Measurements from ENCODE around the gene PMEL.
"Not testable (repeated sequence)": the region's sequence is repeated elsewhere in the genome, so short reads cannot be mapped to it uniquely, and the experiment has no call there.

The PMEL gene
- total RNA-seq, result 0.17 to 0.26 reads per million in 2 donors

- no peak for DNase-seq
These were observed at the start of gene PMEL for GRCh38 chr12:55965941-55966407. PMEL (minus strand) TSS chr12:55966042; CDS start chr12:55966011, 31 bp downstream.

DNA sequence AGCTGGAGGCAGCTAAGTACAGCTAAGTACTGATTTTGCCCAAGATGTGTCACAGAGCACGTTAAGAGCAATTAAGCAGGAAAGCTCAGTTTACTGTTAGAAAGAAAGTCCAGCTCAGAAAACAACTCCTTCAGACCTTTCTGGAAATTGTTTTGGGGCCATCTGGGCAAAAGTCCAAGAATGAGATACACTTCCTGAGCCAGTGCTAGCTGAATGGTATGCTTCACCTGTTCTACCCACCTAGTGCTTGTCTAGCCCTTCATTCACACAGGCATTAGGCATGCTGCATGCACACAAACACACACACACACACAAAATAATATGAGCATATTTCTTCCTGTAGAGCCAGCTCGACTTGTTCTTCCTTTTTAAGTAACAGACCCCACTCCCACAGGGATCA is 48.4 kb upstream of the PMEL start:
- DNase-seq, result no peak

DNA sequence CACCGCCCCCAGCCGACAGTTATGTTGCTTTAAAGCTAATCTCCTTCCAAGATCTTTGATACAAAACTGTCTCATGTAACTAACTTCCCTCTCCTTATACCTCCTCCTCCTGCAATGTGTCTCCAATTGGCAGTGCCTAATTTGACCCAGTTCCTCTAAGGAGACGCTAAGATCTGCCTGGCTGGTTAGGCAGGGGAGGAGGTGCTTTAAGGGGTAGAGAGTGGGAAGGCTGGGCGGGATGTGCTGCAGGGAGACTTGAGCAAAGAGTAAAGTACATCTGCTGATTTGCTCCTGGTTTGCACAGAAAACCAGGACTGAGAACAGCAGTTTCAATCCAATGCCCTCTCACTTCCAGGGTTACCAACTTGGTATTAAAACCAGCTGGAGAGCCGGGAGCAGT is 47.6 kb upstream of the PMEL start:
- DNase-seq, result no peak

DNA sequence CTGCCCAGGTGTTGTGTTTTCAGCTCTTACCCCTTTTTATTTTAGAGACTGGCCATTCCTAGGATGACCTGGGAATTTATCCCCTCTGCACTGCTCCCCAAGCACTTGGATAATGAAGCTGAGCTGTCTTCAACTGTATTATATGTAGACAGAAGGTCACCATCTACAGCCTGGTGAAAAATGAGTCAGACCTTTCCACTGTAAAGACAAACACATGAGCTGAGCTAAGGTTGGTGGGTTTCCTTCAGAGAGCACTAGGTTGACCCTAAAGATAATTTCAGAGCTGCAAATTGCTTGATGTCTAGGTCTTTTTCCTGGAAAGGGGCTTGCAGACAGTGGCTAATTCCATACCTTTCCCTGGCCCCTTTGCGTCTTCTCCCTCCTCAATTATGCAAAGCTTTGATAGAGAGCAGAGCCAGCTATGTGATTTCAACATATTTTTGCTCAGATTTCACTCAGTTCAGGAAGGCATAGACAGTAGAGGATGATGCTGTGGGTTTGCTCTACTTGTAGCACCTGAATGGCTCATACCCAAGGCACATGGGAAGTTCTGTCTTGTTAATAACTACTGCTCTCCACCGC is 45.8 kb upstream of the PMEL start:
- DNase-seq, result no peak

GRCh38 chr12:56010111-56010570 is 44.3 kb upstream of the PMEL start:
- no peak for DNase-seq

DNA sequence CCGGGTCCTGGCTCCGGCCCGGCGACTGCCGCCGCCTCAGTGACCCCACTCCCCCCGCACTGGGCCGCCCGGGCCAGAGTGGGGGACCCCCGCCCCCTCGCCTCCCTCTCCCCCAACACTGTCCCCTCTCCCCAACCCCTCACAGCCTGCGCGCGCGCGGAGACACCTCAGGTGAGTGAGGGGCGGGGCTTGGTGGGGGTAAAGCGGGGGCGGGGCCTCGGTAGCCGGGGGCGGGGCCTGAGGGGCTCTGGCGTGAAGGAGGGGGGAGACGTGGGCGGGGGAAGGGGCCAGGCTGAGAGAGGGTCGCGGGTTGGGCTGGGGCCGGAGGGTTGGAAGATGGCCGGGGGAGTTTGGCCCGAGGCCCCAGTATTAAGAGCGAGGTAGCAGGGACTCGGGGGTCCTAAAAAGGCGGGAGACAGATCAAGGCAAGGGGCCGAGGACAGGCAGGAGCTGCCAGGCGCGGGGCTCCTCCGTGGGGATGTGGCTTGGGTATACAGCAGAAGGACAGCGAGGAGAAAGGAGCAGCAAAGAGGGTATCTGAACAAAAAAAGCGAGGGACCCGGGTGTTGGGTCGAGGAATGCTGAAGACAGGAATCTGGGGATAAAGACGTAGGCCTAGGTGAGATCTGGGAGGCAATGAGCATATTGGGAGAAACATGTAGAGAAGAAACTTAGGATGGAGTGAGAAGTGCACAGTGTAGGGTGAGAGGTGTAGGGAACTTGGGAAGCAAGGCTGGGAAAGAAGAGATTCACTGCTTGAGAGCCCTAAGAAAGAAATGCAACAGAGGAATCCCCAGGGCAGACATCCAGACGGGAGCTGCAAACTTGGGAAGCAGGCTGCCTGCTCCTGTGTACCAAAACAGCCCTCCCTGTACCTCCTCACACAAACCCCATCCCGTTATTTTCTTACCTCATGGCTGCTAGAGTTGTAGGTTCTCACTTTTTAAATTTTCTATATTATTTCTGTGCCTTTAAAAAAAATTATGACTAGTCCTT is 42.0 kb upstream of the PMEL start:
- peak; percentile 53 for DNase-seq

GRCh38 chr12:56004211-56004610 is 38.4 kb upstream of the PMEL start:
- DNase-seq, result no peak

- not testable (repeated sequence) for DNase-seq
These were observed 37.5 kb upstream of the PMEL start for GRCh38 chr12:56003376-56003775.

DNA sequence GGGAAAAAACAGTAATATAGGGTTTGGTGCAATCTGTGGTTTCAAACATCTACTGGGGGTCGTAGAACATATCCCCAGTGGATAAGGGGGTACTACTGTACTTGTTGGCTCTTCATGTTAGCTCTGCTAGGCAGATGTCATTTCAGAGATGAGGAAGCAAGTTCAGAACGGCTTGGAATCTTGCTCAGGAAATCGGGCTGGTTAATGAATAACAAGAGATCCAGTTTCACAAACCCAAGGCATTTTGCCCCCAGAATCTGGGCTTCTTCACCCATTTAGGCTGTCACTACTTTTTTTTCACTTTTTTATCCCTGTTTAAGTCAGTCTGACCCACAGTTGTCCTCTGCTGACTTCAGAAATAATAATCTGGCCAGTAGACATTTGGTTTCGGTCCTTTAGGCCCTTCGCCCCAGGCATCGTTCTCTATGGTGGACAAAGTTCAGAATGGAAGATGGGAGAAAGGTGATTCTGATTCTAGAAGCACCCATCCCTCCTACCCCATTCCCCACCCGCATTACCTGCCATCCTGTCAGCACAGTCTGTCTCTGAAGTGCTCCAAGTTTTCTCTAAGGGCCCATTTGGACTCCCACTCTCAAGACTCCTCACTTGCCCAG is 35.8 kb upstream of the PMEL start:
- no peak for DNase-seq

- not testable (repeated sequence) for DNase-seq
These were observed 34.2 kb upstream of the PMEL start for GRCh38 chr12:55999999-56000540.

GRCh38 chr12:55999522-55999921 is 33.7 kb upstream of the PMEL start:
- DNase-seq, result not testable (repeated sequence)

DNA sequence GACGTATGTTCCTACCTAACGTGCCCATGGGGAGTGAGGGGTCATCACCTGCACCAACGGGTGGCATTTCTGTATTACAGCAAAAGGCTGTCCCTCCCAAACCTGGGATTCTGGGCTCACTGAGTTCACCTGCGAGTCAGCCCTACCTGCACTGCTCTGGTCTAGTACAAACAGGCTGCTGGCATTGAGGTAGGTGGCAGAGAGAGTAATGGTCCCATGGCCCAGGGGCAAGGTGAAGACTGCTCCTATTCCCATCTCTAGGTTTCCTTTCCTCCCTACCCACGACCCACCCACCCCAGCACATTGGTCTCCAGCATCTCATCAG is 31.7 kb upstream of the PMEL start:
- DNase-seq, result no peak

DNA sequence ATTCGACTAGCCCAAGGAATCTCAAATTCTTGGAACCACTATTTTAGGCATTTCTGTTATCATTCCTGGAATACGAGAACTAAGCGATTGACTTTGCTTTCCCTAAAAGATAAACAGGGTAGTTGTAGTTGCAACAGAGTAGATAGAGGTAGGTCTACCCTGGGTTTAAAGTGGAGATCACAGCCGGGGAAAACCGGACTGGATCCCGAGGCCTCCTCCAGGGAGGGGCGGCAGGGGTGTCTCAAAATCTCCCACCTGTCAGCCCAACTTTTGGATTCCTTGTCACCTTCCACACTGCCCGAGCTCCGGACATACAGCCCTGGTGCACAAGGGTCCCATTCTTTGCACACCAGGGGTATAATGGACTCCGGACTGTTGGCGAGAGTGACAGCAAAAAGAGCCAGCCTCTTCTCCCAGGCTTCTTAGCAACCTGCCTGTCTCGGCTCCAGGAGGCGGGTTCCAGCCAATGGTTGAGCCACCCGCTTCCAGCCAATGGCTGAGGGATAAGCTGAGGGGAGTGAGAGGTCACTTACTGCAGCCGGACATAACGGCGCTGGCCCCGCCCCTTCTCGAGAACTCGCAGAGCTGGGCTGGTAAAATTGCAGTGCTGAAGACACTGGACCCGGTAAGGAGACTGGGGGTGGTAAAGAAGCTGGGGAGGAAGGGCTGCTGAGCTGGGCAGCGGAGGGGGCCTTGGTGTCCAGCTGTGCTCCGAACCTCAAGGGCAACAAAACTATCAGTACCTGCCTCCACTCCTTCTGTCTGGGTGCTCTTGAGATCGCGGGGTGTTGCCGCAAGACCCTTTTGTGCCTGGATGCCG is 31.1 kb upstream of the PMEL start, which contains the start of gene SUOX:
Gene SUOX (plus strand): TSS at position 562 of the 820 bp plus-strand sequence. CDS start 4,946 bp downstream, outside the sequence.
- no peak for DNase-seq

DNA sequence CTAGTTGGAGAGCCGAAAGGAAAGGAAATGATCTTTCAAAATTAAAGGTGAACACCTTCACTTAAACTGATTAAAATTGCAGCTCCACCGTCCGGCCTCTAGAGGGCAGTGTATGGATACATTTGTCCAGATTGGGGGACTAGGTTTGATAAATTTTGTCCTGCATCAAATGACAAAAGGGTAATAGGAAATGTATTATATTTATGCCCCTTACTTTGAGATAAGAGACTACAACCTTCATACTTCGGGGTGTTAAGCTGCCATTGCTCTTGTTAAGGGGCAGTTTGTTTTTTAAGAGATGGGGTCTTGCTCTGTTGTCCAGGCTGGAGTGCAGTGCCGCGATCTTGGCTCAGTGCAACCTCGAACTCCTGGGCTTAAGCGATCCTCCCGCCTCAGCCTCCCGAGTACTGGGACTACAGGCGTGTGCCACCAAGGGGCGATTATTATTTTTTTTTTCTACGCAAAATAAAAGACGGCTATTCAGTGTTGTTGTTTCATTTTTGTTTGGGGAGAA is 30.4 kb upstream of the PMEL start:
- no peak for DNase-seq

DNA sequence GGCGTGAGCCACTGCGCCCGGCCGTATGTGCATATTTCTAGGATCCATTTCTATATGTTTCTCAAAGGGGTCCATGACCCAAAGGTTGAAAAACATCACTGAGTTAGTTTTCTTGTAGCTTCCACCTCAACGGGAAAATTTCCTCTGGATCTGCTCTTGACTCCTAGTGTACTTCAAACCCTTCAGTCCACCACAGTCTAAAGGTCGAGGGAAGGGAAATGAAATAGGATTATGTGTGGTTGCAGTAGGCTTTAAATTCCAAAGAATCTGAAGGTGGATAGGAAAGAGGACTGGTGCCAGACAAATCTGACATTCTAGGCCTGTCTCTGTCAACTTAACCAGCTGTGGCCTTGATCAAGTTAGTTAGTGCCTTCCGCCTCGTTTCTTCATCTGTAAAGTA is 29.5 kb upstream of the PMEL start:
- no peak for DNase-seq

DNA sequence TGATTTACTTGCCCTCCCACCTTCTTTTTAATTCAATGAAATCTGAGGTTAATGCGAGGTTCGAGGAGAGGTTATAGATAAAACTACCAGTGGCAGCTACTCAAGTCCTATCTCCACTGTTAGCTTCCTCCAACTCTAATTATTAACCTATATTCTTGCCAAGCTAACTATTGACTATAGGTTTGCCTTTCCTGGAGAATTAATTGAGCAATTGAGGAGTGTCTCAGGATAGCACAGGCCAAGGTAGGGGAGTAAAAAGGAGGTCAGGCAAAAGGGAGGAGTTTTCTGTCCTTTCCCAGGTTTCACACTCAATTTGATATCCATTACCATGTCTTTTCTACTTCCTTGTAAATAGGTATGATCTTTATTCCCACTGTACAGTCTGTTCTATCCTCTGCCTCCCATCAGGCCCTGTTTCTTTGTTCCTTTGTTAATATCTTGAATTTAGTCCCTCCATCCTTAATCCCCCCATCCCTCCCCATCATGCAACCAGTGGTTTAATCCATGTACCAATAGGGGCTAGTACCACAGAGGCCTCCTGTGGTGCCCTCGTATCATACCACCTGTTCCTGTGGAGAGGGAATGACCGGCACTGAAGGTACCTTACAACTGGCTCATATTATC is 27.5 kb upstream of the PMEL start:
- no peak for DNase-seq

DNA sequence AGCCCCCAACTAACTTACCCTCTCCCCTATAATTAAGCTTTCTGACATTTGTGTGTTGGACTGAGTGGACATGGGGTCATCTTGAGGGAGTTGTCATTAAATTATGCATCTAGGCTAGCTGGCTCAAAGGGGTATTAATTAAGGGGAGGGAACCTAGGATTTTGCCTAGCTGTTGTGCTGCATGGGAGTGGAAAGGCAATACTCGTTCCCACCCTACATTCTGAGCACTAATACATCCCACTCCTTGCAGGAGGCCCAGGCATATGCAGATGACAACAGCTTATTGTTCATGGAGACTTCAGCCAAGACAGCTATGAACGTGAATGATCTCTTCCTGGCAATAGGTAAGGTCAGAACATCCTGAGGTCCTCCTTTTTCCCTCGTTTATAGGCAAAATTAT is 25.3 kb upstream of the PMEL start:
- DNase-seq, result no peak

DNA sequence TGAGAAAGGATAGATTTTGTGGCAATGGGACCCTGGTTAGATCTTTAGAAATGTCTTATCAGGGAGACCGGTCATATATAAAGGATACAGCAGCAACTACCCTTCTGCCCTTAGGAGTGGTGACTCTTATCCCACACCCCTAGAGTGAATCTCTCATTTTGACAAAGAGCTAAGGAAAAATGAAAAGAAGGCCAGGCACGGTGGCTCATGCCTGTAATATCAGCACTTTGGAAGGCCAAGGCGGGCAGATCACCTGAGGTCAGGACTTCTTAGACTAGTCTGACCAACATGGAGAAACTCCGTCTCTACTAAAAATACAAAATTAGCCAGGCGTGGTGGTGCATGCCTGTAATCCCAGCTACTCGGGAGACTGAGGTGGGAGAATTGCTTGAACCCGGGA is 20.1 kb upstream of the PMEL start:
- DNase-seq, result not testable (repeated sequence)

- DNase-seq, result no peak
These were observed 19.5 kb upstream of the PMEL start for GRCh38 chr12:55985341-55985740.

GRCh38 chr12:55984861-55985260 is 19.0 kb upstream of the PMEL start:
- DNase-seq, result no peak

GRCh38 chr12:55983232-55983842 is 17.5 kb upstream of the PMEL start:
- no peak for DNase-seq
